HG02852 (cell line): ENCODE measurements around the gene LACRT.
A peak's percentile ranks its signal among the peaks of the same experiment; 100 is the strongest.
"Not testable (repeated sequence)": the region's sequence is repeated elsewhere in the genome, so short reads cannot be mapped to it uniquely, and the experiment has no call there.

ENCODE experiments used
- ATAC-seq: cut with Tn5 transposase; IDR thresholded peaks from one replicate; pipeline ENCODE4 v1.9.1; 2021; ENCODE audit warnings: mild to moderate bottlenecking, moderate library complexity; ENCODE audit not compliant: unreplicated experiment

Gene LACRT, protein sequence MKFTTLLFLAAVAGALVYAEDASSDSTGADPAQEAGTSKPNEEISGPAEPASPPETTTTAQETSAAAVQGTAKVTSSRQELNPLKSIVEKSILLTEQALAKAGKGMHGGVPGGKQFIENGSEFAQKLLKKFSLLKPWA

DNA sequence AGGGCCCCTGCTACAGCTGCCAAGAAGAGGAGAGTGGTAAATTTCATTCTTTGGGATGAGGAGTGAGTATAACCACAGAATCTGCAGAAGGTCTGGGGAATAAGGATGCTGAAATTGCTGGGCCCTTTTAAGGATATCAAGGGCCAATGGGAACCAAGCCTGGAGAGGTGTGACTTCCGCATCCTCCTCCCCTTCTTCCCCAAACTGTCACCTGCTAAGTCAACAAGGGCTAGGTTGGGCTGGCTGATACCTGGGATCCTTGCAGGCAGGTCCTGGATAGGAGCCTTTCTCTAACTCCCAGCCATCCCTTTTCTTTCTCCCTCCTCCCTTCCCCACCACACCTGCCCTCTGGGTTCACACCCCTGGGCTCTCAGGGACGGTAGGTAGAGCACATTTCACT is at the start of gene LACRT:
Gene LACRT, minus strand, starts transcription at position 101 of the 400 bp plus-strand sequence. Its CDS starts 54 bp downstream, at position 47.
- ATAC-seq = no peak

DNA sequence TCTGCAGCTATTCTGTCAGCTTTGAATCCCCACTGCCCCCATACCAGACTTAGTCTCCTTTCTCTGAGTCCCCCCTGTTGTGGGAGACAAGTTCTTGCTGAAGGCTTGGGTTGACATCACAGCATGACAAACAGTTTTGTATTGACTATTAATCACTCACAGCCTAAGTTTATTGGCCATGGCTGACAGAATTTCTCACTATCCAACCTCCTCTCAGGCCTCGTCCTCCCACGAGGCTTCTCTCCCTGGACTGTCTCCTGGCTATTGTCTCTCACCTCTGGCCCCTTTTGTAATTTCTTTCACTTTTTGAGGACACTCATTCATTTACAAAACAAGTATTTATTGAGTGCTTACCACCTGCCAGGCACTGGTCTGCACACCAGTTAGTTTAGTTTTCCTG is 48.7 kb upstream of the LACRT start:
- ATAC-seq = no peak

DNA sequence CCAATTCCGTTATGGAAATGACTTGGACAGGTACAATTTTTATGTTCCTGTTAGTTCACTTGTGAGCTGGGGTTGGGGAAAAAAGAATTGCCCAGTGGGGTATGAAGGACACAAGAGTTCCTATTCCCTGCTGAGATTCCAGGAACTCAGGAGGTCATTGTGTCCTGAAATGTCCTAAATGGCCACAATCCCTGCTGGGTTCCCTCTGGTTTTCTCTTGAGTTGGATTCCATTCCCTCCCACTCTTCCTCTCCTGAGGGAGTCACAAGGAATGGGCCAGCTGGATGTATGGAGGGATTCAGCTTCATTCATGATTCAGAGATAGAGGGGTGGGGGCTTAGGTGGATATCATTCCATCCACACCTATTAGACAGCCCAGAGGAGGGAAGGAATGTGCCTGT is 48.0 kb upstream of the LACRT start:
- ATAC-seq = no peak

DNA sequence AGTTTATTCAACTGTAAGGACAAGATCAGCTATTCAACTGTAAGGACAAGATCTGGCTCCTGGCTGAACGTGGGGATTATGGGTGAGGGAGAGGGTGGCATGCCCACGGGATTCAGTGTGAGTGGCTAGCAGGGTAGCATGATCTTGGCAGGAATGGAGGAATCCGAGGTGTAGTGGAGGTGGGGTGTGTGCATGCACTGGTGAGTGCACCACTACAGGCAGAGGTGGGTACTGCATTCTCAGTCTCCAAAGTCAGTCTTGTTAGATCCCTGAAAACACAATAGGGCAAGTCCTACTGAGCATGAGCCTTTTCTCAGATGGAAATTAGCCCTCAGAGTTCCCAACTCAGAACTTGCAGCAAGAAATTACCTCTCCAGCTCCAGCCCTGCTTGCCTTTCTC is 45.7 kb upstream of the LACRT start:
- peak; percentile 71 for ATAC-seq

DNA sequence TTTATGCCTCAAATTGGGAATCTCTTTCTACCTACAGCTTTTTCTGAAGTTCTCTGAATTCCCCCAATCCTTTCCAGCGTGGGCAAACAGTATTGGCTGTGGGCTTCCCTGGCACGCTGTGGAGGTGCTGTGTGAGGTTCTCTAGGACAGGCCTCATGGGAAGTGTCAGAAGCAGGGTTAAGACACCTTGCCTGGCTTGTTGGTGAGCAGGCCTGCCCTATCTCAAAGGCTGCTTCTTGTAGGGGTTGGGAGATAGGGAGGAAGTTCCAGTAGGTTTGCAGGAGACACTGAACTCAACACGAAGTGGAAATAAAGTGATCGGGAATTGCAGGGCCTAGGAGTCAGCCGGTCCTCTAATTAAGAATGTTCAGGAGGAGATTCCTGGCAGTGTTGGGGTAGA is 43.4 kb upstream of the LACRT start:
- no peak for ATAC-seq

DNA sequence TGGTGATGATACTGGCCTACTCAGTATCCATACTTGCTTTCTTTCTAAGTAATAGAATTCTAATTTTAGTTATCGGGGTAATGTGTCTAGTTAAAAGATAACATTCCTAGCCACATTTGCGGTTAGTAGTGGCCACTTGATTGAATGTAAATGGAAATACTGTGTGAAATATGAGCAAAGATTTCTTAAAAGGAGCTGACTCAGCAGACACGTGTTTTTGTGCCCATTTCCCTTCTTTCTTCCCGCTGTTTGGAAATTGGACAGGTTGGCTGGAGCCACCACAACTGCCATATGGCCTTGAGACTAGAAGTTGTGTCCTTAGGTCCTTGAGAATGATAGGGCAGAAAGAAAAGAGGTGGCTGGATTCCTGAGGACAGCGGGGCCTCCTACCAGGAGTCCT is 33.2 kb upstream of the LACRT start:
- ATAC-seq = no peak

DNA sequence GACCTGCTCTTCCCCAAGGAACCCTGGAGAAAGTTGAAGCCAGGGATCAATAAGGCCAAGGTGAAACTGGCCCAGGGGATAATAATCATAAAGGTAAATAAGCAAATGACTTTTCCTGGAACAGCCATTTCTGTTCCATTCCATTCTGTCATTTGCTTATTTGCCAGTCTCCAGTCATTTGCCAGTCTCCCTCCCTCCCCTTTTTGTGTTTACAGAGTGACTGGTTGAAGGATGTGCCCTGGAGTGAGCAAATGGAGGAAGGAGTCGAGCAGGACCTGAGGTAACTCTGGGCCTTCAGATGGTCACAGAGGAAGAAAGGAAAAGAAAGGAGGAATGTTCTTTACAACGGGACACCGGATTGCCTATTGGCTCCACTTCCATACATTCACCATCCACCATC is 31.3 kb upstream of the LACRT start:
- no peak for ATAC-seq

DNA sequence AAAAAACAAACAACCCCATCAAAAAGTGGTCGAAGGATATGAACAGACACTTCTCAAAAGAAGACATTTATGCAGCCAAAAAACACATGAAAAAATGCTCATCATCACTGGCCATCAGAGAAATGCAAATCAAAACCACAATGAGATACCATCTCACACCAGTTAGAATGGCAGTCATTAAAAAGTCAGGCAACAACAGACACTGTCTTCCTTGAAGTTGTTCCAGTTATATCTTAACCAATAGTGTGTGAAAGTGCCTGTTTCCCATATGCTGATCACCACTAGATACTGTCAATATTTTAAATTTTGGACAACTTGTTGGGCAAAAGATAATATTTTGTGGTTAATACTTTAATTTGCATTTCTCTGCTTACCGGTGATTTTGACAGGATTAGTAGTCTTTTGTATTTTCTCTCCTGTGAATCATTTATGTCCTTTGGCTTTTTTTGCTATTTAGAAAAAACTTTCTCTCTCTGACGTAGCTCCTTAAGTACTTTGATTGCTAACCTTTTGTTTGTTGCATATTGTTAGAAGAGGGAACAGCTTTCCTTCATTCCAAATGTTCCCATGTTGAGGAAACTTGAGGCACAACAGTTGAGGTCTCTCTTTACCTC is 30.4 kb upstream of the LACRT start:
- not testable (repeated sequence) for ATAC-seq

DNA sequence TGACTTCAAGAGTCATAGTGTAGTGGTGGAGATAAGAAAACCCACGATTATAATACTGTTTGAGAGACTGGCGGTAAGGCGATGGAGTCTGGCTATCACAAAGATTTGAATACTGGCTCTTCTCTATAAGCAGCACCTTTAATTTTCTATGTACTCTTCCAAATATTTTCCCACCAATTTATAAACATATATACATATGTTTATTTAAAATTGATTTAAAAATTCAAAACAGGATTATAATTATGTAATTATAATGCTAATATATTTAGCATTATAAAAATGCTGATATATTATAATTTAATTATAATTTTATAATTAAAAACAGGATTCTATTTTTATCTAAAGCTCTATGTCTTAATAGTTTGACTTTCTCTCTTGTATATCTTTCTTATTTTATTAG is 28.9 kb upstream of the LACRT start:
- no peak for ATAC-seq

DNA sequence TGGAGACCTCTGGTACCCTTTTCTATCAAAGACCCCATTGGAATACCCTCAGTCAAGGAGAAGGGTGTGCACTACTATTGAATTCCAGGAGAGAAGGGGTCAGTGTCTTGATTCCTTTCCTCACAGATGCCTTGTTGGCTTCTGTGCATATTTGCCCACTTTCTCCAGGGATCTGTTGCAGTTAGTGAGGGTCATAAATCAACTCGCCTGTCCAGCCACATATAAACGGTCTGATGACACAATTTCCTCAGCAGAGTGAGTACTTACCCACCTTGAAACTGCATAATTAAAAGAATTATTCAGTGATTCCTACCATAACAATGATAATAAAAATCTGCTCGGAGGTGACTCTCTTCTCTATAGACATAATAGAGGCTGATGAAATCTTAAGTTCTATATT is 27.3 kb upstream of the LACRT start:
- no peak for ATAC-seq

DNA sequence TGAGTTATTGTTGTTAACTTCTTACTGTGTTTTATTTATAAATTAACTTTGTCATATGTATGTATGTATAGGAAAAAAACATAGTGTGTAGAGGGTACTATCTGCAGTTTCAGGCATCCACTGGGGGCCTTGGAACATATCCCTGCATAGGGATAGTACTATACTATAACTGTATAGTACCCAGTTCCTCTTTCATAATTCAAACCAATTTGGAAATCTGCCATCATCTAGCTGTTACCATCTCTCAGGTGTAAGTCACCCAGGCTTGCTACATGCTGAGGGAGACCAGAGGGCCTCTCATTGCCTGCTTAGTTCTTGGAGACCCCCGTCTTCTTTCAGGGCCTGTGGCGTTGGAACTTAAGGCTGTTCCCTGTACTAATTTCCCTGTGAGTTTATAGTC is 26.4 kb upstream of the LACRT start:
- ATAC-seq = no peak

DNA sequence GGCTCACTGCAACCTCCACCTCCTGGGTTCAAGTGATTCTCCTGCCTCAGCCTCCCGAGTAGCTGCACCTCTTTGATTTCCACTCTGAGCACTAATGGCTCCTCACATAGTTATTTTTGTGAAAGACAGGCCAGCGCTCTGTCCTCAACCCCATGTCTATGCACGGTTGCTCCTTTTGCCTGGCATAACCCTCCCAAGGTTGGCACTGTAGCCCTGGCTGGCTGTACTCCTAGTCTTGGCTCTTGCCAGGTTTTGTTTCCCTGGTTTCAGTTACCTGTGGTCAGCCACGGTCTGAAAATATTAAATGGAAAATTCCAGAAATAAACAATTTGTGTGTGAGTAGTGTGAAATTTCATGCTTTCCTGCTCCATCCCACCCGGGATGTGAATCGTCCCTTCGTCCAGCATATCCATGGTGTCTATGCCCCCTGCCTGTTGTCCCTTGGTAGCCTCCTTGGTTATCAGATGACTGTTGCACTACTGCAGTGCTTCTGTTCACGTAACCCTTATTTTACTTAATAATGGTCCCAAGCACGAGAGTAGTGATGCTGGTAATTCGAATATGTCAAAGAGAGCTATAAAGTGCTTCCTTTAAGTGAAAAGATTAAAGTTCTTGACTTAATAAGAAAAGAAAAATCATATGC is 25.7 kb upstream of the LACRT start:
- ATAC-seq = no peak

DNA sequence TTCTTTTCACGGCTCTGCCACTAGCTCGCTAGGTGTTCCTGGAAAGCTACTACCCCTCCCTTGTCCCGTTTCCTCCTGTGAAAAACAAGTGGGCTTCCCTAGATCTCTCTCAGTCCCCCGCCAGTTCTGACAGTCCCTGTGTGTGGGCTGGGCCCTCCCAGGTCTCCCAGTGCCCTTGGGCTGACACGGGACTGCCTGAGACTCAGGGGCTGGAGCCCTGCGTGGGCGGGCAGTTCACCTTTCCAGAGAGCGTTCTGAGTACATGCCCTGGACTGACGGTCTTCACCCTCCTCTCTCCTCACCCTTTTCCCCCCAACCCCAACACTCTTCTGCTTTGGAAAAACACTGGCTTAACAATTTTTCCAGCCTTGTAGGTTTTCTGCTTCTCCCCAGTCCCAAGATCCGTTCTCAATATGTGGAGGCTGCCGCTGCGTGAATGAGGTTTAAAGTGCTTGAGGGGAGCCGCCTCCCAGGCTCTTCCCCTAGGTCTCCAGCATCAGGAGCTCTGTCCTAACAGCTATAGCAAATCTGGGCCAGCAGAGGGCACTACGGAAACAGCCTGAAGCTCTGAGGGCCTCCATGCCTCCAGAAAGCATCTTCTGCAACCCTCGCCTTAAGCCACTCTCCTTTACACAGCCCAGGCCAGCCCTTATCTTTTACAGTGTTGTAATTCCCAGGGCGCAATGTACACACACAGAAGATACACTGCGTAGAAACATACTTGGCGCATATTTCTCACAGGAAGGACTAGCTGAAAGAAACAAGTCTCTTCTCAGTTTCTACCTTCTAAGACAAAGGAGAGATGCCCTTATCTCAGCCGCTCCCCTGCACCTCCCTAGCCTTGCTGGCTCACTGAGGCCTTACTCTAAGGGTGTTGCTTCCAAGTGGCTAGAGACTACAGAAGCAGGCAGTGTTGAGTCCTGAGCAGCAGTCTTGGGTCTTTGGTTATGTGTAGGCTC is 23.9 kb upstream of the LACRT start:
- peak; percentile 84 for ATAC-seq

DNA sequence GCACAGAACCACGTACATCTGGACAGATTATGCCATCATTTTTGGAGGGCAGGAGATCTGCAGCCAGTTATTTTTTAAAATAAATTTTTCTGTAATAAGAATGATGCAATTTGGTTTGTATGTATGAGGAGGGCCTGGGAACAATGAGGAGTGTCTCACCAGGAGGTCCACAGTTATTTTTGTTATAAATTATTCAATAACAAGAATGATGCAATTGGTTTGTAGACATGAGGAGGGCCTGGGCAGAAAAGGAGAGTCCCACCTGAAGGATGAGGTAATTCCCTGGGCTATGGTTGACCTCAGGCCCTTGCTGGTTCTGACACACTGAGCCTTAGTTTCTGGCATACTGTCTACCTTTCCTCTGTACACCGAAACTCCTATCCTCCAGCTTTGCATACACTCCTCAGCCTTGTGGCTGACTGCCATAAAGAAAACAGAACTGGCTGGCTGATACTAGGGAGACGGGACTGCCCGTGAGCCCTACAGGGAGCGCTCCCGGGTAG is 22.5 kb upstream of the LACRT start:
- no peak for ATAC-seq

DNA sequence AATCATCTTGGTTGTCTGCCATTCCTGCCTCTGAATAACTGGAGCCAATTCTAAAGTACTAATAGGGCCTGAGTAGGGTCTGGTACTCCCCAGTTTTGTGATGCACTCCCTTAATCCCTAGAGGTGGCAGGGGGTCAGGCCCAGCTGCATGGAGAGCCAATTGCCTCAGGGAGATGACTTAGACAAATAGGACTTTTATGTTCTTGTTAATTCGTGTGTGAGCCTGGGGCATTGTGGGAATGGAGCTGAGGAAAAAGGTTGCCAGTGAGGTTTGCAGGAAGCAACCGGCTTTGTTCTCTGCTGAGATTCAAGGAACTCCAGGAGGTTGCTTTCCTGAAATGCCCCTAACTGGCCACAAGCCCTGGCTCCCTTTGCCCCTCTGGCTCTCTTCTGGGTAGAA is 20.2 kb upstream of the LACRT start:
- ATAC-seq = no peak

DNA sequence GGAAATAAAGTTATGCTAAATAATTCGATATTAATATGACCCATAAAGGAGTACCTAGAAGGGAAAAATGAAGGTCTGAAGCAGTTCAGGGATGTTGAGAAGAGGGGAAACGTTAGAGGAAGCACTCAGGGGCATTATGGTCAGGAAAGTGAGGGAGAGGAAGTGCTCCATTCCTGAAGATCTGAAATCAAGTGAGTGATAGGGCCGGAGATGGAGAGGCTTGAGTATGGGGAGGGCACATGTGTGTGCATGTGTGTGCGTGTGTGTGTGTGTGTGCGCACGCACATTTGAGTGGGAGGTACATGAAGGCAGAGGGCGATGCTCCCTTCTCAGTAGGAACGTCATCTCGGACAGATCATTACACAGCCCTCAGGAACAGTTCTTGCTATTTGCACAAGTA is 18.3 kb upstream of the LACRT start:
- no peak for ATAC-seq

DNA sequence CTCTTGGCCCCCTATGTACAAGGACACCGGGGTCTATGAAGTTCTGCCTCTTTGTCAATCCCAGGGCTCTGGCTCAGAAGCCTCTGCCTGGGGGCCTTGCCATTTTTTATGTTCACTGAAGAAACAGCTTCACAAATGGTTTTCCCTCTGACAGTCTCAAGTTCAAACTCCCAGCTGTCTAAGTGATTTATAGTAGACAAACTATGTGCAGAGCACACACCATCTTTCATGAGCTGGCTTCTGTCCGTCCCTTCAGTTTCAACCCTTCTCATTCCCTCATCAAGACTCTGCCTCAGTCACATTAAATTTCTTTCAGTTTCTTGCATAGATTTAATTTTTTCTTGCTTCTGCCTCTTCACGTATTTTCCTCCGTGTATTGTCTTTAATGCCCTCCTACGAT is 16.2 kb upstream of the LACRT start:
- ATAC-seq = no peak

DNA sequence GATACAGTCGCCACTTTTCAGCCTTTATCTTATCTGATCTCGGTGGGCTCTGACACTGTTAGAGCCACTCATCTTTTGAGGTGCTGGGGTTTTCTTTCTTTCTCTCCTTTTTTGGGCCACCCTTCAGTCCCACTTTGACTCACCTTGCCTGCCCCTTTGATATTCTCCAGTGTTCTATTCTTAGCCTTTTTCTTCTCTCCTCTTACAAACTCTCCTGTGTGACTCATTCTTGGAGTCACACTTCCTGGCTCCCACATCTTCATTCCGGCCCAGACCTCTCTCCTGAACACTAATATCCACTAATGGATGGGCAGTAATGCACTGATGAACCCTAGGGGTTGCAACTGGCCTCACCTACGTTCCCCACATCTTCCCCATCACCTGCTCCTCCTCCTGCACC is 15.7 kb upstream of the LACRT start:
- ATAC-seq = no peak

DNA sequence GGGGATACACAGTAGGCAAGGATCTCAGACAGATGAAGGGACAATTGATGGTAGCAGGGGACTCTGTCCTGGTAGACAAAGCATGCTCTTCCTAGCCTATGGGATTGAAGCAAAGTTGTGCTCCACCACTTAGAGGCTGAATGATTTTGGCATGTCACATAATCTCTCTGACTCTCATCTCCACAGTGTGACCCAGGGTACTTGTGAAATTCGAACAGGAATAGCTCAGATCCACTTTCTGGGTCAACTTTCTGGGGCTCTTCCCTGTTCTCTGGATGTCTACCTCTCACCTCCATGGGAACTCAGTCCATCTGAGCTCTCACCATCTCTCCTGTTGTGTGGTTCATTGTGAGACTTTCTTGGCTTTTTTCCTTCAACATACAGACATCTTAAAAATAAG is 15.1 kb upstream of the LACRT start:
- ATAC-seq = no peak

DNA sequence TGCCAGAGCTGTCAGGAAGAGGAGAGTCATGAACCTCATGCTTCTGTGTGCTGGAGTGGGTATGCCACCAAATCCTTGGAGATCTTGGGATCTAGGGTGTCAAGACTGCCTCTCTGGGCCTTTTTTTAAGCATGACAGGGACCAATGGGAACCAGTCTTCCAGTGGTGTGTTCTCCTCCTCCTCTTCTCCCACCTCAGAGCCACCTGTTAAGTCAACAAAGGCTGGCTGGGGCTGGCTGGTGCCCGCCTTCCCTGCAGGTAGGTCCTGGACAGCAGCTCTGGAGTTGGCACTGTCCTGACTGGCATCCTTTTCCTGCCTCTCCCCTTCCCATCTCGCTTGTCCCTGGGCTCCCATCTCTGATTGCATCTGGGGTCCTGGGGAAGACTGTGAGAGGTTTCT is 13.6 kb upstream of the LACRT start, which contains the start of gene DCD:
Gene DCD, minus strand, starts transcription at position 101 of the 400 bp plus-strand sequence. Its CDS starts 62 bp downstream, at position 39.
- ATAC-seq = no peak

DNA sequence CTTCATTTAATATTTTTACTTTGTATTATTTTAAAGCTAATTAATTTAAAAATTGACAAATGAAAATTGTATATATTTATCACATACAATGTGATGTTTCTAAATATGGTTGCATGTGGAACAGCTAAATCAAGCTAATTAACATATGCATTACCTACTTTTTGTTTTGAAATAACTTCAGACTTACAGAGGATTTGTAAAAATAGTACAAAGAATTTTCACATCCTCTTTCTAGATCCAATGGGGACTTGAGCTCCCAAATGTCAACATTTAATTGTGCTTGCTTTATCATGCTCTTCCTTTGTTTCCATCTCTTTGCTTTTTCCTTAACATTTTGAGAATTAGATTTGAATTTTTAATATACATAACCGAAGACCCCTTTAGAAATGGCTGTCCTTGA is 6.9 kb upstream of the LACRT start:
- no peak for ATAC-seq
